Astrocyte of the cerebellum (primary cell): ENCODE measurements around the gene STX8.

Experiments
- DNase-seq: peaks from one replicate; pipeline ENCODE4 v3.0.0-alpha.2; 2011; ENCODE audit warnings: low read depth
- H3K4me3 ChIP-seq: 2 replicates; pipeline ENCODE4 v1.5.1; 2011; ENCODE audit warnings: mild to moderate bottlenecking, low read depth, low read length, moderate library complexity
- in situ Hi-C: cut with HindIII; loops from 2 replicates; pipeline ENCODE4 v1.10.0; 2017; ENCODE audit warnings: low sequenced_read_pairs
- TF ChIP-seq, protein P1 (sequence below): IDR thresholded peaks from 2 replicates; pipeline ENCODE4 v1.5.1; 2012; ENCODE audit warnings: low read length, low read depth, moderate library complexity, mild to moderate bottlenecking; ENCODE audit errors: missing control alignments

STX8 gene

DNA sequence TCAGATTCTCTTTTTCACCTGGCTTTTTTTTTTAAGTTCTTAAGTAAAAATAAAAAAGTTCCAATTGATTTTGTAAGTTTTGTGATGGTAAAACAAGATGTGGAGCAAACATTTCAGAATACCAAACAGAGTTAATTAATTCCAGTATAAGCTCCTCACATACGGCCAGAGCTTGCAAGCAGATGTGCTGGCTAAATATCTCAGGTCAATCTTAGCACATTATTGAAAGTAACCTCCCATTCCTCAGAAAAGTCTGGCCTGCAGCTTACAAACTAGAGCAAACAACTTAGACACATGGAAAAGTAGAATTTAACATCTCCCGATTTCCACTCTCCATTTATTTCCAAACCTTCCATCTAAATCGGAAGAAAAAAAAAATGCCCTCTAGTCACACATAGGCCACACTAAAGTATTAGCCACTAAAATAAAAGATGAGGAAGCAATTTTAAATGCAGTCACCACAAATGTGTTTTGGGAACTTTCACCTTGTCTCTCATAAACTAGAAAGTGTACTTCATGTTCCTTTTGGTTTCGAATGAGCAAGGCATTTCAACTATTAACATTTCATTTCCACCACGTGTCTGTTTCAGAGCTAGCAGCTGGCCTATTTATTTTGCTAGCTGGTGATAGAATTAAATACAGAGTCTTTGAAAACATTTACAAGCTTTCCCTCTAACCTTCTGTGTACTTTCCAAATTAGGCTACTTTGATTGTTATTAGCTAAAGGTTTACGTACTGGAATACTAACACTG lies 143.3 kb downstream of the STX8 start:
- no peak for DNase-seq
- H3K4me3 ChIP-seq = no peak overlapping the region
- in situ Hi-C loops = no loop called here
- TF ChIP-seq, protein P1, sequence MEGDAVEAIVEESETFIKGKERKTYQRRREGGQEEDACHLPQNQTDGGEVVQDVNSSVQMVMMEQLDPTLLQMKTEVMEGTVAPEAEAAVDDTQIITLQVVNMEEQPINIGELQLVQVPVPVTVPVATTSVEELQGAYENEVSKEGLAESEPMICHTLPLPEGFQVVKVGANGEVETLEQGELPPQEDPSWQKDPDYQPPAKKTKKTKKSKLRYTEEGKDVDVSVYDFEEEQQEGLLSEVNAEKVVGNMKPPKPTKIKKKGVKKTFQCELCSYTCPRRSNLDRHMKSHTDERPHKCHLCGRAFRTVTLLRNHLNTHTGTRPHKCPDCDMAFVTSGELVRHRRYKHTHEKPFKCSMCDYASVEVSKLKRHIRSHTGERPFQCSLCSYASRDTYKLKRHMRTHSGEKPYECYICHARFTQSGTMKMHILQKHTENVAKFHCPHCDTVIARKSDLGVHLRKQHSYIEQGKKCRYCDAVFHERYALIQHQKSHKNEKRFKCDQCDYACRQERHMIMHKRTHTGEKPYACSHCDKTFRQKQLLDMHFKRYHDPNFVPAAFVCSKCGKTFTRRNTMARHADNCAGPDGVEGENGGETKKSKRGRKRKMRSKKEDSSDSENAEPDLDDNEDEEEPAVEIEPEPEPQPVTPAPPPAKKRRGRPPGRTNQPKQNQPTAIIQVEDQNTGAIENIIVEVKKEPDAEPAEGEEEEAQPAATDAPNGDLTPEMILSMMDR = no peak

DNA sequence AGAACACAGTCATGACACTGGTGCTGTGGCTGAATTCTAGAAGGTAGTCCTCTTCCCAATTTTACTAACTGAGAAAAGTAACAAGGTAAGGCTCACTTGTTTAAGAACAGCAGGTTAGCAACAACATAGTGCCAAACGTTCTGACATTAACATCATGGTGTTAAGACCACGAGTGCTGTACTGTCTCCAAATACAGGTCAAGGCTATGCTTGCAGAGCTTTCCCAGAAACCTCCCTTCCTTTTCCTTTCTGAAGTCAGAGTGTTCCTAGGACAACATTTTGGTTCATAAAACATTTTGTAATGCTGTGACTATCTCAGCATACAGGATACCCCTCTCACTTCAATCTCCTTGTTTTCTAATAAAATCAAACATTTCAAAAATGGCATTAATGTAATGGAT lies 144.0 kb downstream of the STX8 start:
- TF ChIP-seq, protein P1 = no peak
- no peak for DNase-seq
- no peak overlapping the region for H3K4me3 ChIP-seq
- in situ Hi-C loops = no loop called here

DNA sequence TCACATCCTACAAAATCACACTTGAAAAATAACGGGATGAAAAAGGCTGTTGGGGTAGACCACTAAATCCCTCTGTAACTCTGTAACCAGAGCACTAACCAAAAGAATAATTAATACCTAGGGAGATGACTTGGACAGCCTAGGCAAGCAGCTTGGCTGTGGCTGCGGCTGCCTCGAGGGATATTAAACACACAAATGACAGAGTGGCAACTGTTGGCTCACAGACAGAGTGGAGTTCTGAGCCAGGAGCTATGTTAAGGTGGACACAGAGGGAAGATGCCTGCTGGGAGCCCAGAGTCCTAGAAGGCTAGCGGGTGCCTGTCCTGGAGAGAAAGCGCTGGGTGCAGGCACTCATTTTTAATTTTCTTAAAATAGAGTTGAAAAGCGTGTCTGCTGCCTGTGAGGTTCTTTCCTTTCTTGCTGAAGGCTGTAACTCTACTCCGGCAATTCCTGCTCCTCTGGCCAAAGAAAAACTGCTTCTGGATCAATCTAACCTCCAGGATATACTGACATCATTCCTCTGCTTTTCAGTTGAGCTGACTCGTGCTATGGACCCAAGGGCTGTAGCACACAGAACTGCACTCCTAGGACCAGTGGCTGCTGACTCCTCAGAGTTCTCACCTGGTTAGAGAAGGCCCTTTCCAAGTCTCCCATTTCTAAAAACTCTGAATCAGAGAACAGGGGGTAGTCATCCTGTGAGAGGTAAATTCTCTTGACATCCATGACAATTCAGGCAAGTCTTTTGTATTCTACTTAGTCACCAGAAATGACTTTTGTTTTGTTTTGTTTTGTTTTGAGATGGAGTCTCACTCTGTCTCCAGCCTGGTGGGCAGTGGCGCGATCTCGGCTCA lies 147.9 kb downstream of the STX8 start:
- H3K4me3 ChIP-seq = no peak overlapping the region

DNA sequence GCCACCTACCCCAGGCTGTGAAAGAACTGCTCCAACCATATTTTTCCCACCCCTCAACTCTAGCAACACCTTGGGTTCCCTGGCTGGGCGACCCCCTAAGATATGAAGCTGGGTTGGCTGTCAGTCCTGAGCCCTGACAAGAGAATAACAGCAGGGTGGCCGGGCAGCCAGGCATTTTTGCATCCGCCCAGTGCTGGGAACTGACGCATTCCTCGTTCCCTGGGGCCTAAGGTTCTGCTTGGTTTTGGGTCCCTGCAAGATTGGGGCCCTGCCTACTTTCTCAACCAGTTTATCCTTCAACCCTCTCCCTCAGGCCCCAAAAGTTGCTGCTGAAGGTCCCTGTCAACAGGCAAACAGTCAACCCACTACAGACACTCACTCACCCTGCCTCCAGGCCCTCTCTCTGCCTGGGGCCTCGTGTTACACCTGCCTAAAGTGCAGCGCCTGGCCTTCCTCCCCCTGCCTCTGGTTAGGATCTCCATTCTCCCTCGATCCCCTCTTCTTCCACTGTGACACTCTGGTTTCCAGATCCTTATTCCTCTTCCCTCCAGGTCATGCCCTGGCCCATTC lies 151.5 kb downstream of the STX8 start:
- TF ChIP-seq, protein P1 = no peak
- no peak overlapping the region for H3K4me3 ChIP-seq
- in situ Hi-C loops = no loop called here
- DNase-seq = no peak

More for the DNA sequence above, 147.9 kb downstream of the STX8 start:
- in situ Hi-C loops = no loop called here
- no peak for DNase-seq
- TF ChIP-seq, protein P1 = no peak

DNA sequence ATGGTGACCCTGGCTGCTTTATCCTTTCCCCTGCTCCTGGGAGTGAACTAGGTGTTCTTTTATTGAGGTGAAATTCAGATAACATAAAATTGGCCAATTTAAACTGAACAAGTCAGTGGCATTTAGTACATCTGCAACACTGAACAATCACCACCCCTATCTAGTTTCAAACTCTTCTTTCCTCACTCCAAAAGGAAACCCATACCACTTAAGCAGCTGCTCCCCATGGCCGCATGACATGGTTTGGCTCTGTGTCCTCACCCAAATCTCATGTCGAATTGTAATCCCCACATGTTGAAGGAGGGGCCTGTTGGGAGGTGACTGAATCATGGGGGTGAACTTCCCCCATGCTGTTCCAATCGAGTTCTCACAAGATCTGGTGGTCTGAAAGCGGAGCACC lies 154.1 kb downstream of the STX8 start:
- TF ChIP-seq, protein P1 = no peak
- DNase-seq = no peak
- no peak overlapping the region for H3K4me3 ChIP-seq
- in situ Hi-C loops = no loop called here

DNA sequence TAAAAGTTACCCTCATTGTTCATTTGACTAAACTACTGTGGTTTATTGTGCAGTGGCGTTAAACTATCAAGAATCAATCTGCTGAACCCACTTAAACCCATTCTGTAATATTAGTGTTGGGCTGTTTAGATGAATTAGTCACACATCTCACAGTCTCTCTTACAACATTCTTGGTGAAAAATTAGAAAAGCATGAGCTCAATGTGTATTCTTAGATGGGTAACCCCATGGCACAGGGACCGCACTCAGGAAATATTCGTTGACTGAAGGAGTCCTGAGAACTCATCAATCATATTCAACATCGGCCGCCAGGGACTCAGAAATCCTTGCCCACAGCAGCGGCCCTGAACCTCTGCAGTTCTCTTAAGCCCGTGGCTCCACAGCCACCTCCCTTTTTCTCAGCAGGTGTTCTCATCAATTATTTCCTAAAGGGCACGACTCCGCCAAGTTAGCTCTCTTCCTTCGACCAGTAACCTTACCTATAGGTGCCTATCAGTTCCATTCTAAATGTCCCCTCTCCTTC lies 155.6 kb downstream of the STX8 start:
- H3K4me3 ChIP-seq = no peak overlapping the region
- TF ChIP-seq, protein P1 = no peak
- in situ Hi-C loops = no loop called here
- DNase-seq = no peak
